Stimulated activated naive CD8-positive, alpha-beta T cell treated with anti-CD3 and anti-CD28 coated beads, Interleukin-15, amount 100 ng/mL, for 72 hours (primary cell): Measurements from ENCODE around the gene ATXN7L3.
"Not testable (repeated sequence)": the region's sequence is repeated elsewhere in the genome, so short reads cannot be mapped to it uniquely, and the experiment has no call there.

Experiments used
- ATAC-seq: fragments of 150-1000 bp; cut with Tn5 transposase; 2 replicates; pipeline ENCODE4 v1.10.0; 2021; ENCODE audit warnings: mild to moderate bottlenecking, moderate library complexity
- DNase-seq, 2 donors: peaks; one replicate each; pipeline ENCODE4 v3.0.0; 2021 to 2022
- H3K27ac Mint-ChIP-seq, 2 donors: one replicate each; pipeline ENCODE4 v1.8.0; 2022; ENCODE audit warnings: mild to moderate bottlenecking in 2 of 2, mixed read lengths in 2 of 2, moderate library complexity in 2 of 2
- H3K27me3 Mint-ChIP-seq: one replicate; pipeline ENCODE4 v1.8.0; 2022; ENCODE audit warnings: mixed read lengths
- H3K4me1 Mint-ChIP-seq: one replicate; pipeline ENCODE4 v1.8.0; 2022; ENCODE audit warnings: mild to moderate bottlenecking, mixed read lengths
- H3K4me3 Mint-ChIP-seq, 2 donors: one replicate each; pipeline ENCODE4 v1.8.0; 2022; ENCODE audit warnings: mild to moderate bottlenecking in 2 of 2, mixed read lengths in 2 of 2, moderate library complexity in 1 of 2
- H3K9me3 Mint-ChIP-seq, 2 donors: one replicate each; pipeline ENCODE4 v1.8.0; 2022; ENCODE audit warnings: mixed read lengths in 2 of 2

The ATXN7L3 gene, protein sequence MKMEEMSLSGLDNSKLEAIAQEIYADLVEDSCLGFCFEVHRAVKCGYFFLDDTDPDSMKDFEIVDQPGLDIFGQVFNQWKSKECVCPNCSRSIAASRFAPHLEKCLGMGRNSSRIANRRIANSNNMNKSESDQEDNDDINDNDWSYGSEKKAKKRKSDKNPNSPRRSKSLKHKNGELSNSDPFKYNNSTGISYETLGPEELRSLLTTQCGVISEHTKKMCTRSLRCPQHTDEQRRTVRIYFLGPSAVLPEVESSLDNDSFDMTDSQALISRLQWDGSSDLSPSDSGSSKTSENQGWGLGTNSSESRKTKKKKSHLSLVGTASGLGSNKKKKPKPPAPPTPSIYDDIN

DNA sequence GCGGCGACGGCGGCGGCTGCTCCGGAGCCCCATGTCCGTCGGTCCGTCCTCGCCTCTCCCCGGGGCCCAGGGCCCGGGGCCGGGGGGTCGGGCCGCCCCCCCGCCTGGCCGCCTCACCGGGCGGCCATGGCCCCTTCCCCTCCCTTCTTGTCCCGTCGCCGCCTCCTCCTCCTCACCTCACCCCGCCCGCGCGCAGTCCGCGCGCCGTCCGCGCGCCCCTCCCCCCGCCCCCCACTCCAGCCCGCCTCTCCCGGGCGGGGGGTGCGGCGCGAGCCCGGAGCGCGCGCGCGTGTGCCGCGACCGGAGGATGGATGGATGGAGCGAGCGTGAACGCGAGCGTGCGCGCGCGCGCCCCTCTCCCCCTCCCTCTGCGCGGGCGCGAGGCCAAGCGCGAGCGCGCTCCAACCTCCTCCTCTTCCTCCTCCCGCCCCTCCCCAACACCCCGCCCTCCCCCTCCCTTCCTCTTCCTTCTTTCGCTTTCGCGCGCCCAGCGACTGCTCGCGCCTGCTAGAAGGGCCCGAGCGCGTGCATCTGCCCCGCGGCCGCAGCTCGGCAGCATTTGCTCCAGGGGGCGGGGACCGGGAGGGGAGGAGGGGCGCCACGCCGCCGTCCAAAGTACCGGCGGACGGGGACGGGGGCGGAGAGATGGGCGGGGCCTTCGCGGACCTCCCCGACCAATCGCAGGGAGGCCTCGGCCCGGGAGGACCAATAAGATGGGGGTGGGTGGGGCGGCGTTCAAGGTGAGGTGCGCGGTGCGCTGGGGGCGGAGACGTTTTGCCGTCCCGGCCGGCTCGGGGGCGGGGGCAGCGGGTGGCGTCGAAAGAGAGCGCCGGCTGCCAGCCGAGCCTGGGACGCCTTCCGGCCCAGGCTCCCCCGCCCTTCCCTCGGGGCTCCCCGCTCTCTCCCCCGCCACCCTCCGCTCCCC, at the start of gene ATXN7L3:
TSS of gene ATXN7L3 (minus strand) at position 332 of the 925 bp plus-strand sequence. CDS start 1,814 bp downstream, outside the sequence.
- peaks cover 55% of the 10 kb centered on the region for H3K4me1 Mint-ChIP-seq
- no peaks in the 10 kb centered on the region for H3K27me3 Mint-ChIP-seq
- H3K9me3 Mint-ChIP-seq = no peaks in the 10 kb centered on the region
- peak; percentile 98 for DNase-seq
- ATAC-seq = peak; percentile 84
- H3K4me3 Mint-ChIP-seq = peak within 1 kb of the TSS; percentile 94 to 95
- peak within 1 kb of the TSS; percentile 91 to 97 for H3K27ac Mint-ChIP-seq

DNA sequence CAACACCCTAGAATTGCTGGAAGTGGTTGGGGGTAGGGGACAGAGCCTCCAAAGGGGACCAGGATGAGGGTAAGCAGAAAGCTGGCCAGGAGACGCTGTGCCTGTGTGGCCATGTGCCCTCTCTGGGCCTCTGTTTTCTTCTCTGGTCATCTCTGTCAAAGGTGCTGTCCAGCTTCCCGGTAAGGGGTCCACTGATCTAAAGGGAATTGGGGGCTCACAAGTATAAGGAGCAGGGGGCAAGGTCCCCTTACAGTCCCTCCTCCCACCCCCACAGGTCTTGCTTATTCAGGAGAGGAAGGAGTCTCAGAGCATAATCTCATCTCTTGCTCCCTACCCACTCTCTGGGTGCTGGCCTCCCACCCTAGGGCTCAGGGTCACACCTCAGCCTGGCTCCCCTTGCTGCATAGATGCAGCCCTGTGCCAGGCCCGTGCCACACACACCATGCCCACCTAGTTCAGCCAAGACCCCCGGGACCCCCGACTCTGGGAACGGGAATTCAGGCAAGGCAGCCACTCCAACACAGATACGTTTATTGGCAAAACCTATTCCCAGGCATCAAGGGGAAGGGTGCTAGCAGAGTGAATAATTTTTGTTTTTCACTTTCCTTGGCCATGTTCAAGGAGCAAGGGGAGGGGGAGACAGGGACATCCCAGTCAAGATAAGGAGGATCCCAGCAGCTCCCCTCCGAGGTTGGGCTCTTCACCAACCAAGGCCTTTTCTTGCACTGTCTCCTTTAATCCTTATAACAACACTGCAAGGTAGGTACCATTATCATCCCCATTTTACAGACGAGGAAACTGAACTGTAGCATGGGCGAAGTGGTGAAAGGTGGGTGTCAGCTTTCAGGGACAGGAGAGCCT, 48.4 kb upstream of the ATXN7L3 start:
- no peaks in the 10 kb centered on the region for H3K9me3 Mint-ChIP-seq
- DNase-seq (no peak), ATAC-seq (no peak)
- peaks cover 56% of the 10 kb centered on the region for H3K4me1 Mint-ChIP-seq
- H3K27me3 Mint-ChIP-seq = no peaks in the 10 kb centered on the region
- H3K4me3 Mint-ChIP-seq = peak overlapping the region in 1 of 2 donors; percentile 25
- H3K27ac Mint-ChIP-seq = peak overlapping the region; percentile 57 to 89

DNA sequence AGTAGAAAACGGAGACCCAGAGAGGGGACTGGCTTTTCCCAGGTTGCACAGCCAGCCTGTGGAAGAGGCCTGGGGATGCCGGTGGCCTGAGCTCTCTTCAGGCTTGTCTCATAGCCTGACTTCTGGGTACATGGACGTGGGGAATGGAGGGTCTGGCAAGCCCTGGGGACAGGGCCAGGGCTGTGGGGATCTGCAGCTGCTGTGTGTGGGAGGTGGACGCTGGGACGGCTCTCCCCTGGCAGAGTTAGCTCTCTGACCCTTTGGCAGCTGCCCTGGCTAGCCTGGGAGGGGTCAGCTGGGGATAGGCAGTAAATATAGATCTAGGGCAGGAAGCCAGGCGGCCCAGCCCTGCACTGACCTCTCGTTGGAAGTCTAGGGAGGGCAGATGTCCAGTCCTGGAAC, 47.8 kb upstream of the ATXN7L3 start:
- H3K27ac Mint-ChIP-seq = peak overlapping the region in 1 of 2 donors; percentile 89
- no peak for DNase-seq
- ATAC-seq = no peak
- H3K27me3 Mint-ChIP-seq = no peaks in the 10 kb centered on the region
- peaks cover 56% of the 10 kb centered on the region for H3K4me1 Mint-ChIP-seq
- peak overlapping the region in 1 of 2 donors; percentile 25 for H3K4me3 Mint-ChIP-seq
- H3K9me3 Mint-ChIP-seq = no peaks in the 10 kb centered on the region

DNA sequence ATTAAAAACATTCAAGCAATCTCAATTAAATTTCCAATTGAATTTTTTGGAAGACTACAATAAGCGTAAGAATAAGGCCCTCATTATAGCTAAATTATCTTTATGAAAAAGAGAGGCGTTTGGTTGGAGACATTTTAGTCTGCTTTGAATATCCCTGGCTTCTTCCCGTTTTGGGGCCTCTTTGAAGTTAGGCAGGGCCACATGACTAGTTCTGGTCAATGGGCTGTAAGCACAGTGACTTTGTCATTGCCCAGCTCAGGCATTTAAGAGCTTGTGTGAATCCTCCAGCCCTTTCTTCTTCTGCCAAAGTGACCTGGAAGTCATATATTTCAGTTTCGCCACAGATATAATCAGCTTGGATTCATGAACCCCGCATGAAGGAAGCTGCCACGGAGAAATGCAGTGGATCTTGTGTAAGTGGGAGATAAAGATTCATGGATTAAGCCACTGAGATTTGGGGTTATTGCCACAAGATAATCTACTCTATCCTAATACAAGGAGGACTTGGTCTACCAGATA, 41.5 kb upstream of the ATXN7L3 start:
- Mint-ChIP-seq H3K27me3 (no peaks in the 10 kb centered on the region), H3K9me3 (no peaks in the 10 kb centered on the region), H3K27ac (no peak overlapping the region), H3K4me1 (peaks cover 20% of the 10 kb centered on the region), H3K4me3 (no peak overlapping the region)
- ATAC-seq (no peak), DNase-seq (no peak)

DNA sequence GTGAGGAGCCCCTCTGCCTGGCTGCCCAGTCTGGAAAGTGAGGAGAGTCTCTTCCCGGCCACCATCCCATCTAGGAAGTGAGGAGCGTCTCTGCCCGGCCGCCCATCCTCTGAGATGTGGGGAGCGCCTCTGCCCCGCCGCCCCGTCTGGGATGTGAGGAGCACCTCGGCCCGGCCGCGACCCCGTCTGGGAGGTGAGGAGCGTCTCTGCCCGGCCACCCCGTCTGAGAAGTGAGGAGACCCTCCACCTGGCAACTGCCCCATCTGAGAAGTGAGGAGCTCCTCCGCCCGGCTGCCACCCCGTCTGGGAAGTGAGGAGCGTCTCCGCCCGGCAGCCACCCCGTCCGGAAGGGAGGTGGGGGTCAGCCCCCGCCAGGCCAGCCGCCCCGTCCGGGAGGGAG, 38.2 kb upstream of the ATXN7L3 start:
- H3K27me3 Mint-ChIP-seq, DNase-seq, H3K4me3 Mint-ChIP-seq, ATAC-seq, H3K9me3 Mint-ChIP-seq, H3K27ac Mint-ChIP-seq: not testable (repeated sequence)
- H3K4me1 Mint-ChIP-seq = peaks cover 21% of the 10 kb centered on the region

DNA sequence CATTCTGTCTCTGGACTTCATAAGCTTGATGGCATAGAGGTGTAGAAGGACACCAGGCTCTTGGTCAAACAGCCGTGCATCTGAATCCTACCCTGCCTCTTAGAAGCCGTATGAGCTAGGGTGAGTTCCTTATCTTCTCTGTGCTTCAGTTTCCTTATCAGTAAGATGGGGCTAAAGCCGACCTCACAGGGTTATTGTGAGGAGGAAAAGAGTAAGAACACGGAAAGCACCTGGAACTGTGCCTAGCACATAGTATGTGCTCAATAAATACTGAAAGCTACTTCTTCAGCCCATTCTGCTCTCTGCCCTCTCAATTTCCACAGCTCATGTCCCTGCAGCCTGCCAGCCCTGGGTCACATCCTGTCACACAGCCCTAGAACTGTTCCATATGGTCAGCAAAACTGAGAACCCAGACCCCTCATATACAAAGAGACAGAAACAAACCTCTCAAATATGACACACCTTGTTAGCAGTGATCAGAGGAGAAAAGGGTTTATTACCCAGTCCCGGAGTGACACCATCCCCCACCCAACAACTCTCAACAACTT, 36.8 kb upstream of the ATXN7L3 start:
- Mint-ChIP-seq H3K27ac (no peak overlapping the region), H3K4me1 (peaks cover 21% of the 10 kb centered on the region), H3K9me3 (no peaks in the 10 kb centered on the region), H3K27me3 (no peaks in the 10 kb centered on the region), H3K4me3 (no peak overlapping the region)
- ATAC-seq (no peak), DNase-seq (no peak)

DNA sequence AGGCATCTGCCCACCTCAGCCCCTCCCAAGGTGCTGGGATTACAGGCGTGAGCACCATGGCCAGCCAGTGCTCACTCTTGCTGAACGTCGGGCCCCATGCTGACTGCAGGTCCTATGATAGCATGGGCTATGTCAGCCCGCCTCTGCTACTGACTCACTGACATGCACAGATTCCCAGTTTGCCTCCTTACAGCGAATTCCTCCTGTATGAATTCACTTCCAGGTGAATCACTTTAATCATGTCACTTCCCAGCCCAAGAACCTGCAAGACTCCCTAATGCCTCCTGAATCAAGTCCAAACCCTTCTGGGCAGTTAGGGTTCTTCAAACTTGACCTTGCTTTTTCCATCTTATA, 35.9 kb upstream of the ATXN7L3 start:
- no peak overlapping the region for H3K4me3 Mint-ChIP-seq
- no peak for ATAC-seq
- peaks cover 21% of the 10 kb centered on the region for H3K4me1 Mint-ChIP-seq
- H3K27me3 Mint-ChIP-seq = no peaks in the 10 kb centered on the region
- H3K27ac Mint-ChIP-seq = peak overlapping the region in 1 of 2 donors; percentile 1
- DNase-seq = no peak
- no peaks in the 10 kb centered on the region for H3K9me3 Mint-ChIP-seq

DNA sequence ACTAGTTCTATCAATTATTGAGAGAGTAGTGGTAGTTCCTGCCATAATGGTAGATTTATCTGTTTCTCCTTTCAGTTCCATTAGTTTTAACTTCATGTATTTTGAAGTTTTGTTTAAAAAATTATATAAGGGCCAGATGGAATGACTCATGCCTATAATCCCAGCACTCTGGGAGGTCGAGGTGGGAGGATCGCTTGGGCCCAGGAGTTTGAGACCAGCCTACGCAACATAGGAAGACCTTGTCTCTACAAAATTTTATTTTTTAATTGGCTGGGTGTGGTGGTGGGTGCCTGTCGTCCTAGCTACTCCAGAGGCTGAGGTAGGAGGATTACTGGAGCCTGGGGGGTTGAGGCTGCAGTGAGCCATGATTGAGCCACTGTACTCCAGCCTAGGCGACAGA, 33.9 kb upstream of the ATXN7L3 start:
- H3K27ac Mint-ChIP-seq = peak overlapping the region in 1 of 2 donors; percentile 63
- H3K4me3 Mint-ChIP-seq = no peak overlapping the region
- no peak for ATAC-seq
- no peaks in the 10 kb centered on the region for H3K9me3 Mint-ChIP-seq
- H3K4me1 Mint-ChIP-seq = peaks cover 21% of the 10 kb centered on the region
- DNase-seq = no peak
- no peaks in the 10 kb centered on the region for H3K27me3 Mint-ChIP-seq

DNA sequence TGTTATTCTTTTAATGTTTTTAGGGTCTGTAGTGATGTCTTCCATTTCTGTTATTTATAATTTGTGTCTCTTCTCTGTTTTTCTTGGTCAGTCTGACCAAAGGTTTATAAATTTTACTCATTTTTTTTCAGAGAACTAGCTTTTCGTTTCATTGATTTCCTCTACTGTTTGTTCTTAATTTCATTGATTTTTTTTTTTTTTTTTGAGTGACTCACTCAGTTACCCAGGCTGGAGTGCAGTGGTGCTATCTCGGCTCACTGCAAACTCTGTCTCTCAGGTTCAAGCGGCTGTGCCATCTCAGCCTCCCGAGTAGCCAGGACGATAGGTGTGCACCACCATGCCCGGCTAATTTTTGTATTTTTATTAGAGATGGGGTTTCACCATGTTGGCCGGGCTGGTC, 32.4 kb upstream of the ATXN7L3 start:
- ATAC-seq (no peak), DNase-seq (no peak)
- Mint-ChIP-seq H3K4me1 (peaks cover 21% of the 10 kb centered on the region), H3K9me3 (no peaks in the 10 kb centered on the region), H3K27me3 (no peaks in the 10 kb centered on the region), H3K4me3 (no peak overlapping the region), H3K27ac (no peak overlapping the region)

DNA sequence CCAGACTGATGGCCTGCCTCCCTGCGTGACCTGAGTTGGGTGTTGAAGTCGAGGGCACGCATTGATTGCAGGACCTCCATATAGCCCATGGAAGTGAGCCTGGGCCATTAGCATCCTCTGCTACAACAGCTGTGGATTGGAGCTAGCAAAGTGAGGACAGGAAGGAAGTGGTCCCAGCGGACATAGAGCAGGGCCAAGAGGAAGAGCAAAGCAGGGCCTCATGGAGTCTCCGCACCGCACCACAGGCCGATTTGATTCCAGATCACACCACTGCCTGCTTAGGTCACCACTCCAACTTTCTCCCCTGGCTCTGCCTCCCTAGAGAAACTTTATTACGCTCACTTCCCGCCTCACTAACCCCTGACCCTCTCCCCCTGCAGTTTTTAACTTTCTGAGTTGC, 30.5 kb upstream of the ATXN7L3 start:
- no peaks in the 10 kb centered on the region for H3K9me3 Mint-ChIP-seq
- DNase-seq (no peak), ATAC-seq (no peak)
- no peak overlapping the region for H3K27ac Mint-ChIP-seq
- H3K4me1 Mint-ChIP-seq = peaks cover 5% of the 10 kb centered on the region
- no peaks in the 10 kb centered on the region for H3K27me3 Mint-ChIP-seq
- no peak overlapping the region for H3K4me3 Mint-ChIP-seq

DNA sequence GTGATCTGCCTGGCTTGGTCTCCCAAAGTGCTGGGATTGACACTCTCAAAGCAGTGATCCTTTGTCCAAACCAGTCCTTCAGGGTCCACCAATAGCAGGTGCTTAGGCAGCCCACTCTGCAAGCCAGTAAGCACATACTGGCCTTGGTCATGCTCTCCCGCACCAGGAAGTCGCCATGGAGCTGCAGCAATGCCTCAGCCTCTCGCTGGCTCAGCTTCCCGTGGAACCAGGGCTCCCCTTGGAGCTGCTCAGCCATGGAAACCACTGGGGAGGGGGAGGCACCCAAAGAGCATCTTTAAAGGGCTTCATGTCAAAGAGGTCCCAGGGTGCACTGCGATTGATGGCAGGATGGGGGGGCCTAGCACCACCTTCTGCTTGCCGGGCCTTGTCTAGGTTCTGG, 29.4 kb upstream of the ATXN7L3 start:
- H3K4me1 Mint-ChIP-seq = no peaks in the 10 kb centered on the region
- no peak for ATAC-seq
- no peak overlapping the region for H3K27ac Mint-ChIP-seq
- no peak overlapping the region for H3K4me3 Mint-ChIP-seq
- H3K9me3 Mint-ChIP-seq = no peaks in the 10 kb centered on the region
- no peak for DNase-seq
- no peaks in the 10 kb centered on the region for H3K27me3 Mint-ChIP-seq

DNA sequence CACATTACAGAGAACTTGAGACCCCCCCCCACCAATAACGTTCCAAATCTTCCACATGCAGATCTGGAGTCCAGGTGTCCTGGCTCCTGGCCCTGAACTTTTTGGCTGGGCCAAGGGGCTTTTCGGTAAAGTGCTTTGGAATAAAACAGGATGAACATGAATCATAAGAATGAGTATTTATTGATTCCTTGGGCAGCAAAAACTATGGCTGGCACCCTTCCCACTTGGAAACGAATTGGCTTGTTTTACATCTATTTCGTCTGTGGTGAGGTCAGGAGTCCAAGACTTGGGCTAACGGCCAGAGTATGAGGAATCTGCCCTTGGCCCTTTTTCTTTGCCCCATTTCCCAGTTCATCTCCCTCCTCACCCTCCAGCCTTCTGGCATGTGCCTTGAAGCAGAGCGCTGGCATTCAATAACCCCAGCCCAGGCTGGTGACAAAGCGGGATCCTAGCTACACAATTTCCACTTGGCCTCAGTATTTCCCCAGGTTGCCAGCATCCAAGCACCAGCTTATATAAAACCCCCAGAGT, 23.9 kb upstream of the ATXN7L3 start:
- no peaks in the 10 kb centered on the region for H3K9me3 Mint-ChIP-seq
- ATAC-seq = no peak
- no peak overlapping the region for H3K27ac Mint-ChIP-seq
- H3K4me3 Mint-ChIP-seq = no peak overlapping the region
- peaks cover 8% of the 10 kb centered on the region for H3K4me1 Mint-ChIP-seq
- H3K27me3 Mint-ChIP-seq = no peaks in the 10 kb centered on the region
- DNase-seq = no peak

DNA sequence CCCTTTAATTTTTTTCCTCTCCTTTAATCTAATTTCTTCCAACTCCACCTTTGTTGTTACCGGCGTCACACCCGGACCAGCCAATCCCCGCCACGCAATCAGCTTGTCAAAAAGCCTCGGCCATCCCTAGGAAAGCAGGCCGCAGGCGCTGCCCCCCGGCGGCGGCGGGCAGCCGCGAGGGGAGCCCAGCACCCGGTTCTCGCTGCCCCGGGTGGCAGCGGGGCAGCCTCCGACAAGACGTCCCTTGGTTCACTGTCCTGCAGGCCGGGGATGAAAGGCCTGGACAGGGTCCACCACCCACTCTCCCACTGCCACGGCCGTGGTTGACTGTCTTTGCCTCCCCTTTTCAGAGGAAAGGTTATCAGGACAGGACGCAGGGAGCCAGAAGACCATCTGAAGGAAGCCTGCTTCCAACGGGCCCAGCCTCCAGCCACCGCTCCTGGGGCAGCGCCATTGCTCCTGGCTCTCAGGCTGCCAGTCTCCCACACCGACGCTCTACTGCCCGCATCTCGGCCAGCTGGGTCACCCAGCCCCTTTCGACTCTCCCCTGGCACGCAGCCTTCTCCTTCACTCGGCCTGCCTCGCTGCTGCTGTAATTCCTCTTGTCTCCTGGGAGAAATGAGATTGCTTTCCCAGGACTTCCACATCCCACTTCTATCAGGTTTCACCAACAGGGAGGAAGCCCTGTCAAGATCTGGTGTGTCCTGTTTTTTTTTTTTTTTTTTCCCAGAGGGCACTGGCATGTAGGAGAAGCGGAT, 22.6 kb upstream of the ATXN7L3 start:
- no peak for ATAC-seq
- peaks cover 14% of the 10 kb centered on the region for H3K4me1 Mint-ChIP-seq
- H3K27me3 Mint-ChIP-seq = no peaks in the 10 kb centered on the region
- H3K27ac Mint-ChIP-seq = peak overlapping the region; percentile 81 to 90
- DNase-seq = peak; percentile 45 to 59
- peak overlapping the region; percentile 91 to 93 for H3K4me3 Mint-ChIP-seq
- H3K9me3 Mint-ChIP-seq = no peaks in the 10 kb centered on the region

DNA sequence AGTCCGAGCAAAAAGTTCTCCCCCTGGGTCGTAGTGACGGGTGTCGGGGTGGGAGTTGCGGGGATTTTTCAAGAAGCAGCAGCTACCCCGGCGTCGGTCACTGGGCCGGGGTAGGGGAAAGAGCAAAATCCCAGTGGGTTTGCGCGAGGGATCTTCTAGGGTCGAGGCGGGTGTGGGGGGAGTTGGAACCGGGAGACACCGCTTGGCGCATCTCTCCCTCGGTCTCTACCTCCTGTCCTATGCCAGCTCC, 22.1 kb upstream of the ATXN7L3 start:
- H3K4me3 Mint-ChIP-seq = peak overlapping the region; percentile 91 to 93
- no peaks in the 10 kb centered on the region for H3K27me3 Mint-ChIP-seq
- peaks cover 18% of the 10 kb centered on the region for H3K4me1 Mint-ChIP-seq
- H3K27ac Mint-ChIP-seq = peak overlapping the region; percentile 81 to 90
- DNase-seq (peak in 1 of 2 donors; percentile 29), ATAC-seq (no peak)
- H3K9me3 Mint-ChIP-seq = no peaks in the 10 kb centered on the region
